IMR-90 (cell line): ENCODE results near the gene CDT1. TPM values are rescaled to one million over a fixed set of nuclear protein-coding genes. Genes with fewer than 3 reads are reported as not detected.

Experiments used
- ATAC-seq: fragments of 200-7000 bp; cut with Tn5 transposase; 2 replicates; pipeline ENCODE4 v1.9.1; 2020; ENCODE audit warnings: low read depth, mild to moderate bottlenecking, moderate library complexity
- BruUV-seq: library from RNA; stranded (reverse); fragments of 400-500 nt; replicated peaks from 2 replicates; lab custom pipeline; 2021; lab: Mats Ljungman, UMichigan
- CTCF ChIA-PET: fragments of 300-600 bp; formaldehyde crosslinking; extraction: SDS; loops from one replicate; lab custom pipeline; 2021; ENCODE audit warnings: antibody characterized with exemption; lab: Yijun Ruan, JAX
- POLR2A ChIA-PET: fragments of 300-600 bp; sonication (Branson Sonifier 250); formaldehyde crosslinking; loops from one replicate; lab custom pipeline; 2022; ENCODE audit warnings: antibody characterized with exemption; ENCODE audit not compliant: unreplicated experiment; lab: Charles Lee
- DNase-seq: peaks from one replicate; pipeline ENCODE4 v3.0.0; 2013
- H2AFZ ChIP-seq: replicated peaks from 2 replicates; pipeline ENCODE3; 2013; ENCODE audit warnings: low read length, mild to moderate bottlenecking; ENCODE audit not compliant: poor library complexity
- H2AK5ac ChIP-seq: 2 replicates; pipeline ENCODE4 v1.6.1; 2013; ENCODE audit warnings: low read depth, low read length, inconsistent platforms
- H2AK9ac ChIP-seq: replicated peaks from 2 replicates; pipeline ENCODE3; 2013; ENCODE audit warnings: mild to moderate bottlenecking, low read depth, low read length, moderate library complexity; ENCODE audit not compliant: poor library complexity
- H2BK120ac ChIP-seq: 2 replicates; pipeline ENCODE4 v1.6.1; 2013; ENCODE audit warnings: low read depth, low read length, inconsistent platforms
- H2BK15ac ChIP-seq: 3 replicates; pipeline ENCODE4 v1.6.1; 2013; ENCODE audit warnings: low read depth, low read length, inconsistent platforms
- H2BK20ac ChIP-seq: 2 replicates; pipeline ENCODE4 v1.6.1; 2013; ENCODE audit warnings: low read depth, mild to moderate bottlenecking, inconsistent platforms, low read length, moderate library complexity
- H2BK5ac ChIP-seq: 2 replicates; pipeline ENCODE4 v1.6.1; 2013; ENCODE audit warnings: mild to moderate bottlenecking, low read depth, low read length, inconsistent platforms; ENCODE audit not compliant: poor library complexity, severe bottlenecking
- H3K14ac ChIP-seq: replicated peaks from 2 replicates; pipeline ENCODE4 v1.6.1; 2013; ENCODE audit warnings: low read depth, low read length, inconsistent platforms
- H3K18ac ChIP-seq: 2 replicates; pipeline ENCODE4 v1.6.1; 2013; ENCODE audit warnings: low read depth, low read length, control low read depth
- H3K23ac ChIP-seq: 2 replicates; pipeline ENCODE4 v1.6.1; 2013; ENCODE audit warnings: low read depth, low read length, inconsistent platforms
- H3K27ac ChIP-seq: 2 replicates; pipeline ENCODE4 v1.5.1; 2013; ENCODE audit warnings: mild to moderate bottlenecking, control low read depth, low read length; ENCODE audit not compliant: insufficient read depth
- H3K27me3 ChIP-seq: 2 replicates; pipeline ENCODE4 v1.6.1; 2013; ENCODE audit warnings: low read length; ENCODE audit not compliant: control insufficient read depth, insufficient read depth
- H3K36me3 ChIP-seq: 2 replicates; pipeline ENCODE4 v1.6.1; 2013; ENCODE audit warnings: low read length, mixed read lengths; ENCODE audit not compliant: control insufficient read depth, insufficient read depth
- H3K4ac ChIP-seq: 2 replicates; pipeline ENCODE4 v1.6.1; 2013; ENCODE audit warnings: low read depth, low read length, inconsistent platforms
- H3K4me1 ChIP-seq: 2 replicates; pipeline ENCODE4 v1.6.1; 2013; ENCODE audit warnings: low read length, mixed read lengths; ENCODE audit not compliant: control insufficient read depth, insufficient read depth
- H3K4me2 ChIP-seq: 2 replicates; pipeline ENCODE4 v1.6.1; 2013; ENCODE audit warnings: low read depth, mild to moderate bottlenecking, control low read depth, low read length, moderate library complexity
- H3K4me3 ChIP-seq: 2 replicates; pipeline ENCODE4 v1.5.1; 2013; ENCODE audit warnings: low read depth, mild to moderate bottlenecking, control low read depth, low read length, moderate library complexity; ENCODE audit not compliant: insufficient read depth
- H3K56ac ChIP-seq: 2 replicates; pipeline ENCODE4 v1.6.1; 2013; ENCODE audit warnings: low read length, inconsistent platforms; ENCODE audit not compliant: insufficient read depth; ENCODE audit errors: extremely low read depth
- H3K79me1 ChIP-seq, 2 experiments: 2 replicates each; pipeline ENCODE4 v1.6.1; 2013; ENCODE audit warnings: low read length in 2 of 2, inconsistent platforms in 1 of 2, low read depth in 1 of 2
- H3K9ac ChIP-seq: 2 replicates; pipeline ENCODE4 v1.6.1; 2013; ENCODE audit warnings: low read depth, low read length, control low read depth
- H3K9me1 ChIP-seq: 2 replicates; pipeline ENCODE4 v1.6.1; 2013; ENCODE audit warnings: low read length, inconsistent platforms; ENCODE audit not compliant: insufficient read depth
- H3K9me3 ChIP-seq: 2 replicates; pipeline ENCODE4 v1.6.1; 2013; ENCODE audit warnings: low read length; ENCODE audit not compliant: control insufficient read depth, insufficient read depth
- H4K20me1 ChIP-seq: 2 replicates; pipeline ENCODE4 v1.6.1; 2013; ENCODE audit warnings: low read length, inconsistent platforms; ENCODE audit not compliant: insufficient read depth
- H4K5ac ChIP-seq: 2 replicates; pipeline ENCODE4 v1.6.1; 2013; ENCODE audit warnings: mild to moderate bottlenecking, low read depth, low read length, control low read depth
- H4K8ac ChIP-seq, 2 experiments: 2 replicates each; pipeline ENCODE4 v1.6.1; 2013; ENCODE audit warnings: low read depth in 2 of 2, low read length in 2 of 2, control low read depth in 1 of 2, inconsistent platforms in 1 of 2
- H4K91ac ChIP-seq: 2 replicates; pipeline ENCODE4 v1.6.1; 2013; ENCODE audit warnings: low read depth, low read length, inconsistent platforms; ENCODE audit not compliant: insufficient read depth
- BHLHE40 ChIP-seq: fragments of 150-350 bp; IDR thresholded peaks from 2 replicates; pipeline ENCODE4 v1.6.1; 2016; ENCODE audit warnings: mild to moderate bottlenecking, low read depth, low read length
- CEBPB ChIP-seq: IDR thresholded peaks from 2 replicates; pipeline ENCODE4 v1.6.1; 2012; ENCODE audit warnings: low read depth, low read length, improper control_type of control experiment
- CHD1 ChIP-seq: IDR thresholded peaks from 2 replicates; pipeline ENCODE4 v1.6.1; 2012; ENCODE audit warnings: low read depth, low read length, improper control_type of control experiment
- FOS ChIP-seq: fragments of 150-350 bp; IDR thresholded peaks from 2 replicates; pipeline ENCODE4 v1.6.1; 2016; ENCODE audit warnings: low read depth, low read length
- MAFK ChIP-seq: IDR thresholded peaks from 2 replicates; pipeline ENCODE4 v1.6.1; 2012; ENCODE audit warnings: low read depth, low read length, improper control_type of control experiment
- MAZ ChIP-seq: IDR thresholded peaks from 2 replicates; pipeline ENCODE4 v1.6.1; 2012; ENCODE audit warnings: low read depth, mild to moderate bottlenecking, low read length, improper control_type of control experiment, moderate library complexity, borderline replicate concordance
- MXI1 ChIP-seq: IDR thresholded peaks from 2 replicates; pipeline ENCODE4 v1.6.1; 2012; ENCODE audit warnings: low read depth, mild to moderate bottlenecking, low read length, moderate library complexity, borderline replicate concordance
- NFE2L2 ChIP-seq: fragments of 150-350 bp; IDR thresholded peaks from 2 replicates; pipeline ENCODE4 v1.6.1; 2016; ENCODE audit warnings: low read depth, mild to moderate bottlenecking, low read length
- POLR2A ChIP-seq: IDR thresholded peaks from 2 replicates; pipeline ENCODE4 v1.6.1; 2012; ENCODE audit warnings: mild to moderate bottlenecking, low read depth, low read length
- RAD21 ChIP-seq: IDR thresholded peaks from 2 replicates; pipeline ENCODE4 v1.6.1; 2012; ENCODE audit warnings: low read length, improper control_type of control experiment
- RCOR1 ChIP-seq: IDR thresholded peaks from 2 replicates; pipeline ENCODE4 v1.6.1; 2012; ENCODE audit warnings: mild to moderate bottlenecking, low read length, improper control_type of control experiment; ENCODE audit not compliant: insufficient replicate concordance
- RFX5 ChIP-seq: IDR thresholded peaks from 2 replicates; pipeline ENCODE4 v1.8.0; 2012; ENCODE audit warnings: low read depth, mild to moderate bottlenecking, low read length, moderate library complexity
- SMC3 ChIP-seq: fragments of 150-350 bp; IDR thresholded peaks from 2 replicates; pipeline ENCODE4 v1.6.1; 2016; ENCODE audit warnings: low read depth, mild to moderate bottlenecking, antibody characterized with exemption, low read length, moderate library complexity
- WGBS, 2 experiments: methylation state at CpG; one replicate each; pipeline versions ENCODE4 v1.1.5 to v1.1.7; 2013; ENCODE audit warnings: missing lambda C conversion rate in 2 of 2; ENCODE audit not compliant: insufficient read length in 1 of 2; ENCODE audit errors: extremely low coverage in 2 of 2; 5-methylcytosine and 5-hydroxymethylcytosine counted together
- dilution Hi-C: fragments of 300-500 bp; cut with HindIII; formaldehyde crosslinking; loops from one replicate; pipeline ENCODE4 v1.14.3; 2018; ENCODE audit warnings: low sequenced_read_pairs; ENCODE audit not compliant: unreplicated experiment
- in situ Hi-C: fragments of 300-500 bp; cut with MboI; formaldehyde crosslinking; loops from 3 replicates; pipeline ENCODE4 v1.14.3; 2019; ENCODE audit warnings: low sequenced_read_pairs, inconsistent platforms, mixed read lengths
- intact Hi-C: fragments of 100-400 bp; cut with micrococcal nuclease; formaldehyde crosslinking; loops from 2 replicates; pipeline ENCODE4 v1.10.0; 2022
- polyA plus RNA-seq, 3 experiments: library from polyadenylated mRNA; depleted of rRNA; stranded (reverse); fragments of >200 nt; gene quantifications; 2 replicates each; pipeline ENCODE4 v1.2.3, GENCODE V29; 2012; ENCODE audit warnings: low replicate concordance in 1 of 3
- total RNA-seq: library from RNA; depleted of rRNA; stranded (reverse); fragments of >200 nt; gene quantifications from 2 replicates; pipeline ENCODE4 v1.2.3, GENCODE V29; 2012
- TF ChIP-seq, protein P1 (sequence below): conservative IDR thresholded peaks from 2 replicates; pipeline ENCODE4 v1.5.1; 2012; ENCODE audit warnings: mild to moderate bottlenecking, low read depth, low read length, improper control_type of control experiment
- TF ChIP-seq, protein P2 (sequence below): fragments of 150-350 bp; IDR thresholded peaks from 2 replicates; pipeline ENCODE4 v1.6.1; 2017; ENCODE audit warnings: mild to moderate bottlenecking, antibody characterized with exemption, low read length, low read depth
- TF ChIP-seq, protein P3 (sequence below): fragments of 150-350 bp; IDR thresholded peaks from 2 replicates; pipeline ENCODE4 v1.6.1; 2016; ENCODE audit warnings: low read depth, mild to moderate bottlenecking, low read length, moderate library complexity, borderline replicate concordance

CDT1 gene
- total and polyA plus RNA-seq, 2 of the 4 experiments (the other 2 are of a cell fraction): 3.2 to 11.8 TPM

DNA sequence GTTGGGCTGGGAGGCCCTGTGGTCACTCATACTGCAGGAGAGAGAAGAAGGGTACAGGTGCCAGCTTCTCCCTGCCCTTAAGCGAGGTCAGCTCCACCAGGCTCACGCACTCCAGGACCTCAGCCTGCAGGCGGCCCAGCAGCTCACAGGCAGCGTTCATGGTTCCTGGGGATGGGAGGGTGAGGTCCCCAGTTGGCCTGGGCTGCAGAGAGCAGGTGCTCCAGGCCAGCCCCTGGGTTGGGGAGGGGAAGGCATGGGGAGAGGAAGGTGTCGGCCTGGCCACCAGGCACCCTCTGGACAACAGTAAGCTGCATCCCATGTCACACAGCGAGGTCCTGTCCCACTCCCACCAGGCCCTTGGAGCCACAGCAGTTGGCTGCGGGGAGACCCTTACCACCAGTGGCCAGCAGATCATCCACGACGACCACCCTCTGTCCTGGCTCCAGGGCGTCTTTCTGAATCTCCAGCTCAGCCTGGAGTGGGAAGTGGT, 6.1 kb downstream of the CDT1 start:
- intact Hi-C loops: loop anchor here (5.0 kb wide), 1 partner anchor 408 kb away; the partner anchor contains the start of gene ZNF778
- no peak overlapping the region for H3K18ac ChIP-seq
- H3K4me1 ChIP-seq: peaks cover 15% of the 10 kb centered on the region
- H3K27ac ChIP-seq: no peak overlapping the region
- no peaks in the 10 kb centered on the region for H3K27me3 ChIP-seq
- H3K14ac ChIP-seq: peak overlapping the region; percentile 29; the same call in 1 of the 2 replicates
- peak overlapping the region; percentile 77; the same call in 1 of the 2 replicates for H2AK5ac ChIP-seq
- peaks cover 23% of the 10 kb centered on the region for H4K20me1 ChIP-seq
- no peak overlapping the region for H2AFZ ChIP-seq
- no TSS peak for BruUV-seq
- in situ Hi-C loops: no loop called here
- no CpG with 5 or more reads among the region's 10 CpGs for WGBS, 2 experiments
- ATAC-seq (no peak), DNase-seq (no peak)
- peak overlapping the region; percentile 90; the same call in 1 of the 2 replicates for H3K4me2 ChIP-seq
- 0 out of 2 replicates have a peak overlapping the region, but pooled peaks have one; percentile 53 for H3K23ac ChIP-seq
- peak overlapping the region; percentile 61; the same call in 1 of the 2 replicates for H3K4ac ChIP-seq
- no peak overlapping the region for H2BK5ac ChIP-seq
- peaks cover 10 to 46% of the 10 kb centered on the region in 2 experiments; a peak in 3 of 4 replicates for H3K79me1 ChIP-seq
- no peaks in the 10 kb centered on the region for H3K9me3 ChIP-seq
- no peaks in the 10 kb centered on the region for H3K9me1 ChIP-seq
- H4K5ac ChIP-seq: no peak overlapping the region
- peak overlapping the region; percentile 100 for H2AK9ac ChIP-seq
- H4K91ac ChIP-seq: no peak overlapping the region
- H4K8ac ChIP-seq: no peak overlapping the region
- H3K4me3 ChIP-seq: no peak overlapping the region
- no peak overlapping the region for H3K9ac ChIP-seq
- no peak overlapping the region for H2BK15ac ChIP-seq
- H2BK120ac ChIP-seq: no peak overlapping the region
- no peak for TF ChIP-seq NFE2L2
- TF ChIP-seq BHLHE40: no peak
- TF ChIP-seq SMC3: no peak
- TF ChIP-seq, protein P1, sequence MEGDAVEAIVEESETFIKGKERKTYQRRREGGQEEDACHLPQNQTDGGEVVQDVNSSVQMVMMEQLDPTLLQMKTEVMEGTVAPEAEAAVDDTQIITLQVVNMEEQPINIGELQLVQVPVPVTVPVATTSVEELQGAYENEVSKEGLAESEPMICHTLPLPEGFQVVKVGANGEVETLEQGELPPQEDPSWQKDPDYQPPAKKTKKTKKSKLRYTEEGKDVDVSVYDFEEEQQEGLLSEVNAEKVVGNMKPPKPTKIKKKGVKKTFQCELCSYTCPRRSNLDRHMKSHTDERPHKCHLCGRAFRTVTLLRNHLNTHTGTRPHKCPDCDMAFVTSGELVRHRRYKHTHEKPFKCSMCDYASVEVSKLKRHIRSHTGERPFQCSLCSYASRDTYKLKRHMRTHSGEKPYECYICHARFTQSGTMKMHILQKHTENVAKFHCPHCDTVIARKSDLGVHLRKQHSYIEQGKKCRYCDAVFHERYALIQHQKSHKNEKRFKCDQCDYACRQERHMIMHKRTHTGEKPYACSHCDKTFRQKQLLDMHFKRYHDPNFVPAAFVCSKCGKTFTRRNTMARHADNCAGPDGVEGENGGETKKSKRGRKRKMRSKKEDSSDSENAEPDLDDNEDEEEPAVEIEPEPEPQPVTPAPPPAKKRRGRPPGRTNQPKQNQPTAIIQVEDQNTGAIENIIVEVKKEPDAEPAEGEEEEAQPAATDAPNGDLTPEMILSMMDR: no peak
- no peak for TF ChIP-seq FOS
- TF ChIP-seq, protein P2, sequence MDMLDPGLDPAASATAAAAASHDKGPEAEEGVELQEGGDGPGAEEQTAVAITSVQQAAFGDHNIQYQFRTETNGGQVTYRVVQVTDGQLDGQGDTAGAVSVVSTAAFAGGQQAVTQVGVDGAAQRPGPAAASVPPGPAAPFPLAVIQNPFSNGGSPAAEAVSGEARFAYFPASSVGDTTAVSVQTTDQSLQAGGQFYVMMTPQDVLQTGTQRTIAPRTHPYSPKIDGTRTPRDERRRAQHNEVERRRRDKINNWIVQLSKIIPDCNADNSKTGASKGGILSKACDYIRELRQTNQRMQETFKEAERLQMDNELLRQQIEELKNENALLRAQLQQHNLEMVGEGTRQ: no peak
- no peak for TF ChIP-seq CHD1
- no peak for TF ChIP-seq MAFK
- no peak for TF ChIP-seq POLR2A
- no peak for TF ChIP-seq MAZ
- TF ChIP-seq CEBPB: no peak
- no peak for TF ChIP-seq RCOR1
- TF ChIP-seq RFX5: no peak
- TF ChIP-seq MXI1: no peak
- TF ChIP-seq, protein P3, sequence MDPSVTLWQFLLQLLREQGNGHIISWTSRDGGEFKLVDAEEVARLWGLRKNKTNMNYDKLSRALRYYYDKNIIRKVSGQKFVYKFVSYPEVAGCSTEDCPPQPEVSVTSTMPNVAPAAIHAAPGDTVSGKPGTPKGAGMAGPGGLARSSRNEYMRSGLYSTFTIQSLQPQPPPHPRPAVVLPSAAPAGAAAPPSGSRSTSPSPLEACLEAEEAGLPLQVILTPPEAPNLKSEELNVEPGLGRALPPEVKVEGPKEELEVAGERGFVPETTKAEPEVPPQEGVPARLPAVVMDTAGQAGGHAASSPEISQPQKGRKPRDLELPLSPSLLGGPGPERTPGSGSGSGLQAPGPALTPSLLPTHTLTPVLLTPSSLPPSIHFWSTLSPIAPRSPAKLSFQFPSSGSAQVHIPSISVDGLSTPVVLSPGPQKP: no peak
- TF ChIP-seq RAD21: no peak
- H3K36me3 ChIP-seq: peaks cover 19% of the 10 kb centered on the region
- H2BK20ac ChIP-seq: no peak overlapping the region
- ChIA-PET CTCF (interaction anchor here (1.8 kb wide), 1 partner anchor 48 kb away, joined by 7 read pairs; the partner anchor contains the start of genes GALNS and TRAPPC2L), POLR2A (no interaction called here)
- no peak overlapping the region for H3K56ac ChIP-seq
- dilution Hi-C loops: no loop called here
